GM19468 (cell line): Measurements from ENCODE around the gene NPAS3.

Experiments
- ATAC-seq: cut with Tn5 transposase; IDR thresholded peaks from one replicate; pipeline ENCODE4 v1.9.1; 2021; ENCODE audit warnings: mild to moderate bottlenecking, moderate library complexity, moderate number of reproducible peaks; ENCODE audit not compliant: unreplicated experiment; ENCODE audit errors: extremely low read depth

The NPAS3 gene

DNA sequence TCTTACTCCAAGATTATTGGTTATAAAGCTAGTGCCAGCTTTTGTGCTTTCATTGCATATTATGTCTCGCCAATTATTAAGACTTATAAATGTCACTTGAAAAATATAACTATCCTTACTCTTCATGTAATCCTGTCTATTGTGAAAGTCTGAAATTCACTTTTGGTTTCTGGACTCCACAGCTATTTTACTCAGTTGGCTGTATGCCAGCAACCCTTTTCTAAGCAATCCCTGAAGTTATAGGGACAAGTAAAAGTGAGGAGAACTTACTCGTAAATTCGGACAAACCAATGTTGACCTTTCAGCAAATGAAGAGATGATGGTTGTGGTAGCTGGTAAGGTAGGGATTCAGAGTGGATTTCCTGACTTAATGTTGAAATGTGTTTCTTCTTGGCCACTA, 196.3 kb downstream of the NPAS3 start:
- ATAC-seq, result no peak

DNA sequence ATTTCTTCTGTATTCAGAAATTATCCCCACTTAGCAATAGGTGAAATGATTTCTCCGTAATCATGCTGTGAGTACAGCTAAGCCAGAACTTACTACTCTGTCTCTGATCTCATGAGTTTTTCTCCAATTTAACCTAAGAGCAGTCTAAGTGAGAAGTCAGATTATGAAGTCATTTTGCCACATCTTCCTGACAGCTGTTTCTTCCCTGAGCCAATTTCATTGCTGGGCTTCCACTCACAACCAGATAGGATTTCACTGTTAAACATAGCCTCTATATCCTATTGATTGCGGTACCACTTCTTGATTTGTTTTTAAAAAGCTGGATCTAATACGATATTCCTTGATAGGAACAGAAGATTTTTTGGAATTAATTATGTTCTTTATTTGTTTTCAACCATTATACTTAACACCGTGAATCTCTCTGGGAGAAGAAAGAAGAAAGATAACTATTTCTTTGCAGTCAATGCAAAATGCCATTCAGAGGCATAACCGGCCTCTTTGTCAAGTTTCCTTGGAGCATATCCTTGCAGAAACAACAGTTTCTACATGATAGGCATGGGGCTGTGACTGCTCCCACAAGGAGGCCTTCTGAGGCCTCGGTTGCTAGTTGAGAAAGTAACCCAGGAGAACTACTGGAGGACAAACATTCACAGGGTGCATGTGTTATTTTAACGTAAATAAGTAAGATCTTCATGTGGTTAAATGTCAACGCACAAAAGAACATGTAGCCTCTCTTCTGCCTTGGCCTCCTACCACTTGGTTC, 212.2 kb downstream of the NPAS3 start:
- no peak for ATAC-seq

DNA sequence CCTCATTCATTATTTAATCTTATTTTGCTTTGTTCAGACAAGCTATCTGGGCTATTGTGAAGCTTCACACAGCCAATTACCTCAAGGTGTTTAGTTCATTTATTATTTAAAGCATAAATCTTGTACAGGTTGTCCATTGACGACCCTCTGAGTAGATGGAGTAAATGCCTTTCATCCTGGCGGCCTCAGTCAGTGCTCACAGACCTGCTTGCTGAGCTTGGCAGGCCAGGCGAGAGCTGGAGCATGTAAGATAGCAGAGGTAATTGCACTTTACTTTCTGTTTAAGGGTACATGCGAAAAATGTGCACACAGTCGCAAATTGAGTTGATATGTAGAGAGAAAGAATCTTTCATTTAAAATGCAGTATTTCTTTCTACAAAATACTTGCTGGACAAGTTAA, 224.4 kb downstream of the NPAS3 start:
- ATAC-seq, result no peak

DNA sequence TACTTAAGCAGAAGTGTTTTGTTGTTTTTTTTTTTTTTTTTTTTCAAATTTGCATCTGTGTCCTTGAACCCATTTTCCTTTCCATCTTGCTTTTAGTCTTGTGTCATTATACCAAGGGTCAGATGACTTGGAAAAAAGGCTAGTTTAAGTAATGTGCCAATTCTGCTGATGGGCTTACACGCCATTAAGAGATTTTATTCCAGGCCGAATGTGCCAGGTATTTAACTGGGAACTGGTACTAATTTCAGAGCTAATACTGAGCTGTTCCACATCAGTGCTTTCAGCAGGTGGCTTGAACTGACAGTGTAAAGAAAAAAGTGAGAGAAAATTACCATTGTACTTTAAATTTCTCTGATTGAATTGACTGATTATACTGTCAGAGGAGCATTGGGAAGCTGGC, 224.9 kb downstream of the NPAS3 start:
- ATAC-seq, result no peak

DNA sequence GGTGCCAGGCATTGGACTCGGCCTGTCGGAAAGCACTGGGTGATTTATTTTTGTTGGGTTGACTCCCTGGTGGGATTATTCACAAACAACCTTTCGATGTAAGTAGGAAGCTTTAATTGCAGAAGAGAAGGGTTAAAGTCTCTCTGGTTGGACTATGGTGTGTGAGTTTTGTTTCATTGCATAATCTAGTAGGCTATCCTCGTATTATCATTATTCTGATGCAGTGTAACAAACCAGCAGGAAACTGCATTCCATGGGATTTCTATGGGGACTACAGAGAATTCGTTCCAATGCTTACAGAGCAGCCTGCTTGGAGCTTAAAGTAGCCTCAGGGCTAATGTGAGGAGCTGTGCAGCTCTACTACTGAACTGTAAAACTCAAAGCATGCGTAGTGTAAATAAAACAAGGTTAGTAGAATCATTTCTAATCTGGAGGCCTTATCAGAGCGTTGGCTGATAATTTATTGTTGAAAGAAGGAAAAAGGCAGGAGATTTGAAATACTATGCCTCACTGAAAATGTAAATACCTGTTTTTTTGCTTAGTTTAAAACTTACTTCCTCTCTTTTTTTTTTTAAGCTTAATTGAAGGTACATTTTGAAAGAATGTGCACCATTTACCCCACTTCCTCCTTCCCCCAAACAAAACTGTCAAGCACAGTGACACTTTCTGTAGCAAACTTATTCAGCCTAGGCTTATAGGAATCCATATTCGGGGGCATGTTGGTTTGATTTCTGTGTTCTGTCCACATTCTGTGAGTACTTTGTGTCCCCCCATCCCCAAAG, 226.7 kb downstream of the NPAS3 start:
- no peak for ATAC-seq

DNA sequence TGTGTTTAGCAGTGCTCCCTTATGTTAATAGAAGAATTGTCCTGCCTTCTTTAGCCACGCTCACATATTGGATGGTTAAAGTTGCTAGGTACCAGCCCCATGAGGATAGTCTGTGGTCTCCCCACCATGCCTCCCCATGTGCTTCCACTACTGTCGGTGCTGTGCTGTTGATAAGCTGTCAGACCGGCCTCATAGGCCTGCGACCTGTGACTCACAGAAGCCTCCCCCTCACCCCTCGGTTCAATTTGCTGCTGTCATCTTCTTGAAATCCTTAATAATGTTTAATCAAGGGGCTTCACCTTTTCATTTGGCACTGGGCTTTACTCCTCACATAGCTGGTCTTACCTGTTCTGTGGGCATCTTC, 227.2 kb downstream of the NPAS3 start:
- ATAC-seq, result no peak

DNA sequence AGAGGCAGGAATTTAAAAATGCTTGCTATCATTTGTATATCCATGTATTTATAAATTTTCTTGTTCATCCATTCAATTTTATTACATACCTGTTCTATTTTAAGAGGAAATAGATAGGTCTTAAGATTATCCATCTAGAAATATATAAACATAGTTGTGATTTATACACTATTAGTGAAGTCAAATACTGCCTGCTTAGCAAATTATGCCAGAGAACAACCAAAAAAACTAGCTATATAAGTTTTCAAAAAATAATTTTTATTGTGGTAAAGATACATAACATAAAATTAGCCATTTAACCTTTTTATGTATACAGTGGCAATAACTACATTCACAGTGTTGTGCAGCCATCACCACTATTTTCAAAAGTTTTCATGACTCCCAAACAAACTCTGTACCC, 237.3 kb downstream of the NPAS3 start:
- ATAC-seq, result no peak

DNA sequence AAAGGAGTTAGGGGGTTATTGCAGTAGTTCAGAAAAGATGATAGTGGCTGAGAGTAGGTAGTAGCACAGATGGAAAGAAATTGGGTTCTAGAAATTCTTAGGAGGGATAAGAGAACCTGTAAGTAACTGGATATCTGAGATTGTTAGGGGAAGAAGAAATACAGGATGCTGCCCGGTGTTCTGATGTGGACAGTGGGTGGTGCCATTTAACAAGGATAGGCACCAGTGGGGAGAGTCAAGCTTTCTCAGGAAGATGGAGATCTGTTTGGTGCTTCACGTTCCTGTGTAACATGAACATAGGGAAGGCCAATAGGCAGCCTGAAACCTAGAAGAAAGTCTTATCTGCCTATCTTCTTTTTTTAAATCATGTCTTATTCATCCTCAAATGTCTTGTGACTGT, 245.9 kb downstream of the NPAS3 start:
- ATAC-seq, result no peak

DNA sequence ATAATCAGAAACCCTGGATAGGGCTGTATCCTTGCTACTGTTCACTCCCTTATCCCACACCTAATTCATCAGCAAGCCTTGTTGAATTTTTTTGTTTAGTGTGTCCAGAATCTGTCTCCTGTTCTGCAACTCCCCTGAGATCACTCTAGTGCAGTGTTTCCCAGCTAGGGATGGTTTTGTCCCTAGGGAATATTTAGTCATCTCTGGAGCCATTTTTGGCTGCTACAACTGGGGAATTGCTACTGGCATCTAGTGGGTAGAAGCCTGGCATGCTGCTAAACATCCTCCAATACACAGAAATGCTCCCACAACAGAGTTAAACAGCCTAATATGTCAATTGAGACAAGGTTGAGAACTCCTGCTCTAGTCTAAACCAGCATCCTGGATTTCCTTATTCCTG, 248.0 kb downstream of the NPAS3 start:
- no peak for ATAC-seq

DNA sequence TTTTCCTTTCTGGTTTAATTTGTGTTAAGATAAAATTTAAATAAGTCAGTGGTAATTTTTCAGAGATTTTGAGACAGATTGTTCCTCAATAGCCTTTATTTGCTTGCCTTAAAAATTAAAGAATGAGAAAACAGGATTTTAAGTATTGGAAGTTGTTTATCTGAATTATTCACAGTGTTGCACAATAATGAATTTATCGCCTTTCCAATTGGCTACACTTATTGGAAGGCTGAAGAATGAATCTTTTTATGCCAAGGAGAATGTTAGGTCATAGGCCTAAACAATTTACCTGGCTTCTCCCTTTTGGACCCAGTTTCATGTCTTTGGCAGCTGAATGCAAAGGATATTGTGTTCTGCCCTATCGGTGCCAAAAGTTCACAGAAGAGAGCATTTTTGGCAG, 250.2 kb downstream of the NPAS3 start:
- no peak for ATAC-seq

DNA sequence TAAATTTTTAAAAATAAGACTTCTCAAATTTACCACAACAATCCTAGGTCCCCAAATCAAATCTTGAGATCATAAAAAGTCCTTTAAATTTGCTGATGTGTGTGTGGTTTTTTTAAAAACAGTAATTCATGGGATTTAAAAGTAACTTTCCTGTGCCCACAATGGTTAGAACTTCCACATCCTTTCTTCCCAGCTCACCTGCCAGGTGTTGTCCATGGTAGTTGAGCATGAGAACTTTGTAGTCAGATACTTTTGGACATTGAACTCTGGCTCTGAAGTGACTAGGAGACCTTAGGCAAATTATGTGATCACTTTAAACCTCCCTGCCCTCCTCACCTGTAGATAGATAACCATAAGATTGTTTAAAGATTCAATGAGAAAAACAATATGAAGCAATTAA, 253.2 kb downstream of the NPAS3 start:
- ATAC-seq, result no peak

DNA sequence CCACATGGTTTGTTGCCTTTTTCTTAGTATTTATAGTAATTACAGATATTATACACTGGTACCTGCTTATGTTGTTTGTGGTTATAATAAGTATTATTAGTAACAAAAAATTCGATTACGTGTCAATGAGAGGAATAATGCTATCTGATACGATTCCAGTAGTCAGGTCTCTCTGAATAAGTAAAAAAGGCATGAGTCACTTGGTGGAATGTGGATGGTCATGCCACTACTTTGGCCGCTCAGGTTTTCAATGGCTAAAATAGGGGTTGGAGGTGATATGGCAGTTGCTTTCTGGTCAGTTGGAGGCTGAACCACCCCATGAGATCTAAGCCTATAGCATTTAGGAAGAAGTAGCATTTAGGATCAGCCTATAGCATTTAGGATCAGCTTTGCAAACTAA, 255.9 kb downstream of the NPAS3 start:
- ATAC-seq, result no peak

DNA sequence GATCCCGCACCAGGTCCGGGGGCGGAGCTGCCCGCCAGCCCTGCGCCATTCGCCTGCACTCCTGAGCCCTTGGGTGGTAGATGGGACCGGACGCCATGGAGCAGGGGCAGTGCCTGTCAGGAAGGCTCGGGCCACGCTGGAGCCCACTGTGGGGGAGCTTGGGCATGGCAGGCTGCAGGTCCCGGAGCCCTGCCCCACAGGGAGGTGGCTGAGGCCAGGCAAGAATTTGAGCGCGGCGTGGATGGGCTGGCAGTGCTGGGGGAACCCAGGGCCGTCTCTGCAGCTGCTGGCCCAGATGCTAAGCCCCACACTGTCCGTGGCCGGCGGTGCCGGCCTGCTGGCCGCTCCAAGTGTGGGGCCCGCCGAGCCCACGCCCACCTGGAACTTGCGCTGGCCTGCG, 260.0 kb downstream of the NPAS3 start:
- no peak for ATAC-seq

DNA sequence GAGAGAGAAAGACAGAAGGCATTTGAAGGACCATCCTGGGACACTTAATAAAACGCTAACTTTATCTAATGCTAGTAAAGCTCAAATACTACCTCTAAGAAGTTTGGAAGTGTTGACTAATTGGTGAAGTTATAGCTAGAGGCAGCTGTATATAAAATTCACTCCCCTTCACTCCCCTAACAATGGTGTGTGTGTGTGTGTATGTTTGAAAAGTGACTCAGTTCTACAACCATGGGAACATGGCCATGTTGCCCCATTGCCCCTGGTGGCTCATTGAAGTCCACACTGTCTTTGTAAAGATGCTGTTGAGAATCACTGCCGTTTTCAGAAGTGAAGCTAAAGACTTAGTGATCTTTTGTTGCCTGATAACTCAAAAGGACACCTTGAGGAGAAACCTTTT, 262.4 kb downstream of the NPAS3 start:
- no peak for ATAC-seq

DNA sequence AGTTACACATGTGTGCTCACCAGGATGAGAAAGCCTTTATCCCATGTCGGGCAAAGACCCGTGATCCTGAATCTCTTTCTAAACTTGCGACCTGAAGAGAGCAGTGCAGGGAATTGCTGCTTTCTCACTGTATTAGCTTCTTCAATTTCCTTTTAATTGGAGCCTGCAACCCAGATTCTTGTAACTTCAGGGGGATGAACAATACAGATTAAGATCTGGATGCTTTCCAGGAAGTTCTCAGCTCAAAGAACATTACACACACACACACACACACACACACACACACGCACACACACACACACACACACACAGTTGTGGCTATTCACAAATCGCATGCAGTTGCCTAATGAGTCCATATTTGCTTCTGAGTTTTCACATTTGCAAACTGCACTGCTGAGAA, 268.3 kb downstream of the NPAS3 start:
- no peak for ATAC-seq

DNA sequence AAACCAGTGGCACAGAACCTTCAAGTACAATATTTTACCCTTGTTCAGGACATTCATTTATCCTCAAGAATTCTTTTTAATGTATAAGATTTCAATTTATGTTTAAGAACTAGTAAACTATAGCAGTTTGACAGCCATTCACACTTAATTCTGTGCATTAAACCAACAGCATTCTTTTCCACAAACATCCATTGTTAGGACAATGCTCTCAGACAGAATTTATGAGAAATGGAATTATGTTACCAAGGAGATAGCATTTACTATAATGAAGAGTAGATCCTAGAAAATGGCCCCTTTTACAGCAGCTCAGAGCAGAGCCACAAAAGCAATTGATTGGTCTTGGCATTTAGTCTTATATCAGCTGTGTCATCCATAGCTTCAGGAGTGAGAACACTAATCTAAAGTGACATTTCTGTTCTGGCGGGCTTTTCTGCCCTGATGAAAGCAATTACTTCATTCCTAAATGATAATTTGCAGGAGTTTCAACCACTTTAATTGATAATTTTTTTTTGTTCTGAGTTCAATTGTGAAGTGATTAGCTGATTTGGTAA, 268.9 kb downstream of the NPAS3 start:
- no peak for ATAC-seq

DNA sequence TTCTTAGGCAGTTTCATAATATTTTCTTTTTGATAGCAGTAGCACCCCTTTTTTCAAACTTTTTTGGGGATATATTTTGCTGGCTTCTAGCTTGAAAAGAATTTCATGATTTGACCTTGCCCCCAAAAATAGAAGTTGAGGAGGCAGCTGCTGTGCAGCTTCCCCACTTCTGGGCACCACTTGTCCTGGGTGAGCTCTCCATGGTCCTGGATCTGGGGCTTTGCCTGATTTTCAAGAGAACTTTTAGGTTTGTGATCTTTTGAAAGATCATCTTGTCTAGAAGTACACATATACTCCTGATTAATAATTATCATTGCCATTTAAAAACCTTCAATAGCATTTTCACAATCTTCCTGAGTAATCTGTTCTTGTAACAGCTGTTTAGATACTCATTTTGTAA, 271.6 kb downstream of the NPAS3 start:
- no peak for ATAC-seq

DNA sequence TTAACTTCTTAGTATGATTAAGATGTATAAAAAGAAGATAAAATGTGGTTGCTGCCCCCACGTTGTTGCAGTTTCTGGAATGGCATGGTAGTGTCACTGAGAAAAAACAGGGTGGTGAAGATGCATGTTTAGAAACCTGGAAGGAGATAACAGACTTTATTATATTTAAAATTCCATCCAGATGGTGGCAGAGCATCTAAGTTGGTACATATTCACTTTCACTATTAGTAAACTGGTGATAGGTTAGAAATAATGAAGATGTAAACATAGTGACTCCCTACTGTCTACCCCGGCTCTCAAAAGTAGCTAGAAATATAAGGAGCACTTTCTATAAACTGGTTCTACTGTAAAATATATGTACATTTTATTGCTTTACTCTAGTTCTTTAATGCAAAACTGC, 279.3 kb downstream of the NPAS3 start:
- no peak for ATAC-seq

DNA sequence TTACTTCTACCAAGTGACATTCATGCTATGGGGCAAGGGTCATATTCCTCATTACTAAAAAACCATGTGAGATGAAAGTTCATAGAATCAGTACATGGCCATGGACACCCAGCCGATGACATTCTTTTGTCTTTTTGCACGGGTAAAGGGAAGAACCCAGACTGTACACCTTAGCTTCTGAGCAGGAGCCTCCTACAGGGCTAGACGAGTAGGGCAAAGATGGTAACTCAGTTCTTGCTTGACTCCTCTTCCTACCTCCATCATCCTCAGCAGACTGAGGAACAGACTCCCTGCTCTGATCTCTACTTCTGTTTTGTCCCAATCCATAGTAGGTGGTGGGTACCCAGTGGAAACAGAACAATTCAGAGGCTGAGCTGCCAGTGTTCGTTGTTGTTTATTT, 281.3 kb downstream of the NPAS3 start:
- no peak for ATAC-seq

DNA sequence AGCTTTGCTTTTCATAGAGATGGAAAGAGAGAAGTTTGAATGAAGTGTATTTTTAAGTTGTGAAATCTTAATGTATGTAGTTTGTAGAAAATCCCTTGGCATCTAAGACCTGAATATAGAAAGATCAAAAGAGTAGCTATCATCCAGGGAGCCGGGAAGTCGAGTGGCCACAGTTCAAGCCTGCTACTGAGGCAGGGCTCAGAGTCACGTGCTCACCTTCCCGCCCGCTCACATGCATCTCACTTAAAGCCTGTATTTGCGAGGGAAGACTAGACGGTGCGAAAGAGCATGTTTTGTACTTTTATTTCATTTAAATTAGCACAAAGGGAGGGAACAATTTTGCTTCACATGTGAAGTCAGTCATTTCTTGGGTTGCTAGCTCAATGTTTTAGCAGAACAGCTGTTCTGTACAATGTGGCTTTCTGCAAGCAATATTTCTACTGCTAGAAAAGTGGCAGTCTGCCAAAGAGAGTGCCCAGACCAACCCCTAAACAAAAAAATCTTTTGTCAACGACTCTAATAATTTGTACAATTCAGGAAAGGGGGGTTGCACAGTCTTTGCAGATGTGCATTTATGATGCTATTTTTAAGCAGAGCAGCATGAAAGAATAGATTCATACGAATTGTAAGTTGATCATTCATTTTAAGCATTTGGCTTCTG, 290.7 kb downstream of the NPAS3 start:
- no peak for ATAC-seq

DNA sequence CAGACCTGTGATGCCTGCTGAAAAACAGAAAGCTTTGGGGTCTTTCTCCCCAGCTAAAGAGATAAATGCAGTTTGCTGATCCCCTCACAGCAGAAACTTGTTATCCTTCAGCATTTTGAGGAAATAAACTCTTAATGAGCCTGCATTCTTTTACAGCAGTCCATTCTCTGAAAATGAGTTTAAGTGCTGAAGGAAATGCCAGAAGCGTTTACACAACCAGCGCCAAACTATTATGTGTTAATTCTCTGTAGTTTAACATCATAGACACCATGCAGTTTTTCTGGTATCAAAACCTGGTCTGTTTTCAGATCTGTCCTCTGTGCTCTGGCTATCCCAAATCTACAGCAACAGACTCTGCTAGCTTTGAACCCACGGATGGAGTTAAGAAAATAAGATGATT, 291.3 kb downstream of the NPAS3 start:
- ATAC-seq, result no peak
